ENCODE results near the gene CRYGB. TPM values are rescaled to one million over a fixed set of nuclear protein-coding genes. Genes with fewer than 3 reads are reported as not detected.
A peak's percentile ranks its signal among the peaks of the same experiment; 100 is the strongest.
"Not testable (repeated sequence)": the region's sequence is repeated elsewhere in the genome, so short reads cannot be mapped to it uniquely, and the experiment has no call there.

The CRYGB gene
- total and polyA plus RNA-seq, 2 donors (not counting 1 experiment from before 2014, with no cell fraction given): not detected

DNA sequence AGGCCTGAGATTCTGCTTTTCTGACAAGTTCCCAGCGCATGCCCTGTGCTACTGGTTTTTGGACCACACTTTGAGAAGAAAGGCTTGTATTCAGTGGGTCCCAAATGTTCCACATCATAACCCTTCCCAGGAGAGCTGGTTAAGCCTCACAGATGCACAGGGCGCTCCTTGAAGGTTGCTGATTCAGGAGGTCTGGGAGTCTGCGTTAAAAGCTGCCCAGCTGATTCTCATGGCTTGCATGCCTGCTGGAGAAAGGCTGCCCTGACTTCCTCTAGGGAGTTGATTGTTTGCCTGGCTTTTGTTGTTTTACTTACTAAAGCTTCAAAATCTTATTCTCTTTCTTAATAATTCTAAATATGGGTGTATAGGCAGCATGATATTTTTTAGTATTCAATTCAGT lies 42.3 kb downstream of the CRYGB start:
- Histone ChIP-seq H3K4me2 (ENCODE audit: extremely low read depth, insufficient read depth, low read length) (no peak overlapping the region), H3K4me3 (replicated peaks in 1 of 4; ENCODE audit: control extremely low read depth in 1 of 4, insufficient read depth in 1 of 4, low read depth in 3 of 4, low read length in 4 of 4) (no peak overlapping the region), H3K9ac (ENCODE audit: insufficient read depth, low read length) (no peak overlapping the region), H4K20me1 (ENCODE audit: control insufficient read depth, extremely low read depth, insufficient read depth, low read length) (no peaks in the 10 kb centered on the region), H3K36me3 (ENCODE audit: control insufficient read depth, insufficient read depth, low read length) (no peaks in the 10 kb centered on the region), H3K79me2 (ENCODE audit: control insufficient read depth, insufficient read depth, low read length) (no peaks in the 10 kb centered on the region), H2AFZ (ENCODE audit: low read length) (no peak overlapping the region), H3K4me1 (ENCODE audit: control insufficient read depth, extremely low read depth, insufficient read depth, low read length) (no peaks in the 10 kb centered on the region), H3K9me3 (ENCODE audit: control insufficient read depth, insufficient read depth, low read depth, low read length) (no peaks in the 10 kb centered on the region), H3K27me3 (ENCODE audit: control insufficient read depth, insufficient read depth, low read length) (no peaks in the 10 kb centered on the region), H3K27ac (ENCODE audit: insufficient read depth, low read length) (no peak overlapping the region)
- no peak for DNase-seq (ENCODE audit: low read depth in 2 of 2)
- TF ChIP-seq EZH2 (IDR thresholded peaks at IDR 0.05; ENCODE audit: low read length, missing control alignments): no peak
- TF ChIP-seq, protein P1, sequence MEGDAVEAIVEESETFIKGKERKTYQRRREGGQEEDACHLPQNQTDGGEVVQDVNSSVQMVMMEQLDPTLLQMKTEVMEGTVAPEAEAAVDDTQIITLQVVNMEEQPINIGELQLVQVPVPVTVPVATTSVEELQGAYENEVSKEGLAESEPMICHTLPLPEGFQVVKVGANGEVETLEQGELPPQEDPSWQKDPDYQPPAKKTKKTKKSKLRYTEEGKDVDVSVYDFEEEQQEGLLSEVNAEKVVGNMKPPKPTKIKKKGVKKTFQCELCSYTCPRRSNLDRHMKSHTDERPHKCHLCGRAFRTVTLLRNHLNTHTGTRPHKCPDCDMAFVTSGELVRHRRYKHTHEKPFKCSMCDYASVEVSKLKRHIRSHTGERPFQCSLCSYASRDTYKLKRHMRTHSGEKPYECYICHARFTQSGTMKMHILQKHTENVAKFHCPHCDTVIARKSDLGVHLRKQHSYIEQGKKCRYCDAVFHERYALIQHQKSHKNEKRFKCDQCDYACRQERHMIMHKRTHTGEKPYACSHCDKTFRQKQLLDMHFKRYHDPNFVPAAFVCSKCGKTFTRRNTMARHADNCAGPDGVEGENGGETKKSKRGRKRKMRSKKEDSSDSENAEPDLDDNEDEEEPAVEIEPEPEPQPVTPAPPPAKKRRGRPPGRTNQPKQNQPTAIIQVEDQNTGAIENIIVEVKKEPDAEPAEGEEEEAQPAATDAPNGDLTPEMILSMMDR (conservative IDR thresholded peaks at IDR 0.05 in 1 of 2, IDR thresholded peaks at IDR 0.05 in 1 of 2; ENCODE audit: low read depth in 1 of 2, low read length in 2 of 2): no peak

DNA sequence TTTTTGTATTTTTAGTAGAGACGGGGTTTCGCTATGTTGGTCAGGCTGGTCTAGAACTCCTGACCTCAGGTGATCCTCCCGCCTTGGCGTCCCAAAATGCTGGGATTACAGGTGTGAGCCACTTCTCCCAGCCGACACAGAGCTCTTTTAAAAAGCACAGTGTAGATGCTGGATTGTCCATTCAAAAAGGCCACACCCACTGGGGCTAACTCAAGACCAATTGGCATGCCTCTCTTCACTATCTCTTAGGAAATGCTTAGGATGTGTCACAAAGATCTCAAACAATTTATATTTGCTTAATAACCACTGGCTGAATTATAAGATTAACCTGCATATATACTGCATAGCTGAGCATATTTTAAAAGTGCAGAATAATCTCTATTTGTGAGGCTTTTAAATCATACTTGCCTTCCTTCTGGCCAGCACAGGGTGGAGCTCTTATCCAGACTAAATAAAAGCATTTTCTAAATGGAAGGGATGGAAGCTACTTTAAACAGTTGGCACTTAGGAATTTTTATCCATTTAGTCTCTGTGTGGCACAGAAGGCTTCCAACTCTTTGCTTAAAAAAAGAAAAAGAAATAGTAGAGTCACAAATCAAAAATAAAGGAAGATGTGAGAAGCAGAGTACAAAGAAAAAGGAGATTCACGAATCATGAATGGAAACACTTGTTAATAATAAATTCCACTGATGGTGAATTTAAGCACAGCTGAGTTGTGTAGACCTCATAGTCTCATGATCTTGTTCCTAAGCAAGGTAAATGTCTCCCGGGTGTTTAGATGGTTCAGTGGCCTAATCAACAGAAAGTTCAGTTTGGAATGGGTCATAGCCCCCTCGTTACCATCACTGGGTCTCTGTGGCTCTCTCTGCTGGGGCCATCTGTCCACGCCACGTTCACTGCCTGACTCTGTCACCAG lies 44.0 kb downstream of the CRYGB start:
- no peaks in the 10 kb centered on the region for H3K36me3 ChIP-seq (ENCODE audit: control insufficient read depth, insufficient read depth, low read length)
- no peak overlapping the region for H3K4me2 ChIP-seq (ENCODE audit: extremely low read depth, insufficient read depth, low read length)
- TF ChIP-seq EZH2 (IDR thresholded peaks at IDR 0.05; ENCODE audit: low read length, missing control alignments): no peak
- TF ChIP-seq, protein P1 (conservative IDR thresholded peaks at IDR 0.05 in 1 of 2, IDR thresholded peaks at IDR 0.05 in 1 of 2; ENCODE audit: low read depth in 1 of 2, low read length in 2 of 2): peak; percentile 36 to 42
- no peaks in the 10 kb centered on the region for H3K79me2 ChIP-seq (ENCODE audit: control insufficient read depth, insufficient read depth, low read length)
- H3K4me1 ChIP-seq (ENCODE audit: control insufficient read depth, extremely low read depth, insufficient read depth, low read length): no peaks in the 10 kb centered on the region
- H3K27ac ChIP-seq (ENCODE audit: insufficient read depth, low read length): no peak overlapping the region
- no peaks in the 10 kb centered on the region for H3K27me3 ChIP-seq (ENCODE audit: control insufficient read depth, insufficient read depth, low read length)
- no peaks in the 10 kb centered on the region for H3K9me3 ChIP-seq (ENCODE audit: control insufficient read depth, insufficient read depth, low read depth, low read length)
- no peak overlapping the region for H2AFZ ChIP-seq (ENCODE audit: low read length)
- H3K9ac ChIP-seq (ENCODE audit: insufficient read depth, low read length): no peak overlapping the region
- H3K4me3 ChIP-seq (replicated peaks in 1 of 4; ENCODE audit: control extremely low read depth in 1 of 4, insufficient read depth in 1 of 4, low read depth in 3 of 4, low read length in 4 of 4): no peak overlapping the region
- DNase-seq (ENCODE audit: low read depth in 2 of 2): peak; percentile 34 to 40
- H4K20me1 ChIP-seq (ENCODE audit: control insufficient read depth, extremely low read depth, insufficient read depth, low read length): no peaks in the 10 kb centered on the region

DNA sequence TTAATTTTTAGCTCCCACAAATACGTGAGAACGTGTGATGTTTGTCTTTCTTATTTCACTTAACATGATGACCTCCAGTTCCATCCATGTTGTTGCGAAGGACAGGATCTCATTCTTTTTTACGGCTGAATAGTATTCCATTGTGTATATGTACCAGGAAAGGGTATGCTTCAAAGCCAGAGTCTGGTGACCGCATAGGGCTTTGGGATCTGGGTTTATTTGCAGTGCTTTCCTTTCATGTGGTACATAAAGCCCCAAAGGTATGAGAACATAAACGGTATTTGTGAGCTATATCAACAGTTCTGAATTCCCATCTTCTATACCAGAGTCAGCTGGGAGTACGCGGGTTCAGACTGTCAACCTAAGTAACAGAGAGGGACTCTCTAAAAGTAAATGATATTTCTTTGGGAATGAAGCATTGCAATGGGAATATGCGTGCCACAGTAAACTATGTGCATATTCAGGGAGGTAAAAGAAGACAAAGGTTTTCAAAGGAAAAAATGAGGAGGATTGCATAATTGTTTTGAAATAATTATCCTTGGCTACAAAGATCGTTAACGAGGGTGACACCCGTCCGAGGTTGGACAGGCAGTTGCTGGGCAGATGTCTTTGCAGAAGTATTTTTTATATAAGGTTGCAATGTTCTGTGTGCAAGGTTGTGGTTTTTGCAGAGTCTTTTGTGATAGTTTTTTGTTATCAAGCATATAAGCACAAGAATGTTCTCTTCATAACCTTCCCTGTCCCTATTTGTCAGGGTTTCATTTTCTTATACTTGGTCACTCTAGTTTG lies 46.1 kb downstream of the CRYGB start:
- Histone ChIP-seq H3K4me2 (ENCODE audit: extremely low read depth, insufficient read depth, low read length) (no peak overlapping the region), H3K9me3 (ENCODE audit: control insufficient read depth, insufficient read depth, low read depth, low read length) (no peaks in the 10 kb centered on the region), H3K4me3 (replicated peaks in 1 of 4; ENCODE audit: control extremely low read depth in 1 of 4, insufficient read depth in 1 of 4, low read depth in 3 of 4, low read length in 4 of 4) (no peak overlapping the region), H3K4me1 (ENCODE audit: control insufficient read depth, extremely low read depth, insufficient read depth, low read length) (no peaks in the 10 kb centered on the region), H3K27ac (ENCODE audit: insufficient read depth, low read length) (no peak overlapping the region), H3K27me3 (ENCODE audit: control insufficient read depth, insufficient read depth, low read length) (no peaks in the 10 kb centered on the region), H3K79me2 (ENCODE audit: control insufficient read depth, insufficient read depth, low read length) (no peaks in the 10 kb centered on the region), H4K20me1 (ENCODE audit: control insufficient read depth, extremely low read depth, insufficient read depth, low read length) (no peaks in the 10 kb centered on the region), H2AFZ (ENCODE audit: low read length) (no peak overlapping the region), H3K36me3 (ENCODE audit: control insufficient read depth, insufficient read depth, low read length) (no peaks in the 10 kb centered on the region), H3K9ac (ENCODE audit: insufficient read depth, low read length) (no peak overlapping the region)
- DNase-seq (ENCODE audit: low read depth in 2 of 2): no peak
- no peak for TF ChIP-seq EZH2 (IDR thresholded peaks at IDR 0.05; ENCODE audit: low read length, missing control alignments)

DNA sequence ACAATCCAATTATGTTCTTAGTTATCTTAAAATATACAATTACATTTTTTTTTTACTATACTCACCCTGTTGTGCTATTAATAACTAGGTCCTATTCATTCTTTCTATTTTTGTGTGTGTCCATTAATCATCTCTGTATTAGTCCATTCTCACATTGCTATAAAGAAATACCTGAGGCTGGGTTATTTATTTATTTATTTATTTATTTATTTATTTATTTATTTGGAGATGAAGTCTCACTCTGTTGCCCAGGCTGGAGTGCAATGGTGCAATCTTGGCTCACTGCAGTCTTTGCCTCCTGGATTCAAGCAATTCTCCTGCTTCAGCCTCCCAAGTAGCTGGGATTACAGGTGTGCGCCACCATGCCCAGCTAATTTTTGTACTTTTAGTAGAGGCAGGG lies 47.3 kb downstream of the CRYGB start:
- not testable (repeated sequence) for H3K9ac ChIP-seq (ENCODE audit: insufficient read depth, low read length); H4K20me1 ChIP-seq (ENCODE audit: control insufficient read depth, extremely low read depth, insufficient read depth, low read length); H3K4me1 ChIP-seq (ENCODE audit: control insufficient read depth, extremely low read depth, insufficient read depth, low read length); H3K4me3 ChIP-seq (replicated peaks in 1 of 4; ENCODE audit: control extremely low read depth in 1 of 4, insufficient read depth in 1 of 4, low read depth in 3 of 4, low read length in 4 of 4); H3K27ac ChIP-seq (ENCODE audit: insufficient read depth, low read length); H3K36me3 ChIP-seq (ENCODE audit: control insufficient read depth, insufficient read depth, low read length); H3K27me3 ChIP-seq (ENCODE audit: control insufficient read depth, insufficient read depth, low read length); H3K79me2 ChIP-seq (ENCODE audit: control insufficient read depth, insufficient read depth, low read length); H3K4me2 ChIP-seq (ENCODE audit: extremely low read depth, insufficient read depth, low read length); H3K9me3 ChIP-seq (ENCODE audit: control insufficient read depth, insufficient read depth, low read depth, low read length); DNase-seq (ENCODE audit: low read depth in 2 of 2); H2AFZ ChIP-seq (ENCODE audit: low read length)
